HG03432 (cell line): ENCODE results near the gene KLHL1.
"Not testable (repeated sequence)": the region's sequence is repeated elsewhere in the genome, so short reads cannot be mapped to it uniquely, and the experiment has no call there.

Source experiments
- ATAC-seq: cut with Tn5 transposase; IDR thresholded peaks from one replicate; pipeline ENCODE4 v1.9.1; 2021; ENCODE audit warnings: mild to moderate bottlenecking, moderate library complexity; ENCODE audit not compliant: unreplicated experiment

Gene KLHL1

GRCh38 chr13:70108356-70109105 is at the start of gene KLHL1:
TSS of gene KLHL1 (minus strand) at chr13:70108452. CDS start at chr13:70107699, 753 bp downstream.
- no peak for ATAC-seq

- ATAC-seq = not testable (repeated sequence)
These were observed 34.4 kb upstream of the KLHL1 start for GRCh38 chr13:70142658-70143057.

GRCh38 chr13:70128098-70128497 is 19.8 kb upstream of the KLHL1 start:
- no peak for ATAC-seq

GRCh38 chr13:70125693-70126092 is 17.4 kb upstream of the KLHL1 start:
- no peak for ATAC-seq

GRCh38 chr13:70117338-70117905 is 9.2 kb upstream of the KLHL1 start:
- ATAC-seq = no peak

- no peak for ATAC-seq
These were observed 562 bp downstream of the KLHL1 start, which contains the start of gene ATXN8OS for GRCh38 chr13:70107498-70108281. TSS of gene ATXN8OS (plus strand) at chr13:70107826.

GRCh38 chr13:70107125-70107497 is 1.1 kb downstream of the KLHL1 start:
- ATAC-seq = no peak

GRCh38 chr13:70104481-70104880 is 3.8 kb downstream of the KLHL1 start:
- ATAC-seq = no peak

GRCh38 chr13:70098669-70099068 is 9.6 kb downstream of the KLHL1 start:
- peak; percentile 56 for ATAC-seq

- ATAC-seq = peak; percentile 86
These were observed 18.1 kb downstream of the KLHL1 start for GRCh38 chr13:70090036-70090723.

GRCh38 chr13:70088926-70089325 is 19.3 kb downstream of the KLHL1 start:
- no peak for ATAC-seq

- no peak for ATAC-seq
These were observed 21.0 kb downstream of the KLHL1 start for GRCh38 chr13:70087247-70087646.

- no peak for ATAC-seq
These were observed 28.2 kb downstream of the KLHL1 start for GRCh38 chr13:70080012-70080411.

- ATAC-seq = no peak
These were observed 53.7 kb downstream of the KLHL1 start for GRCh38 chr13:70054572-70054971.

- no peak for ATAC-seq
These were observed 56.7 kb downstream of the KLHL1 start for GRCh38 chr13:70051531-70051930.

- peak; percentile 91 for ATAC-seq
These were observed 64.6 kb downstream of the KLHL1 start for GRCh38 chr13:70043685-70044084.

- ATAC-seq = peak; percentile 72
These were observed 66.1 kb downstream of the KLHL1 start for GRCh38 chr13:70042193-70042592.

GRCh38 chr13:70034286-70034685 is 74.0 kb downstream of the KLHL1 start:
- no peak for ATAC-seq

GRCh38 chr13:70027551-70027950 is 80.7 kb downstream of the KLHL1 start:
- ATAC-seq = no peak

- no peak for ATAC-seq
These were observed 84.7 kb downstream of the KLHL1 start for GRCh38 chr13:70023516-70023915.

GRCh38 chr13:70022646-70023045 is 85.6 kb downstream of the KLHL1 start:
- no peak for ATAC-seq
